Cardiac septum (tissue), 1 donor: ENCODE measurements around the gene MAP3K9. TPM values are rescaled to one million over a fixed set of nuclear protein-coding genes. Genes with fewer than 3 reads are reported as not detected.

Experiments
- DNase-seq: peaks from one replicate; pipeline ENCODE4 v3.0.0-alpha.2; 2020; ENCODE audit warnings: low spot score
- intact Hi-C: fragments of 100-400 bp; cut with DNase I; formaldehyde crosslinking; loops from one replicate; pipeline ENCODE4 v1.14.0; 2022
- total RNA-seq: library from RNA; stranded (reverse); fragmentation: NEBNext Ultra II Directional; extraction: Animal tissue kit (Norgen Biotek cat#: 25700); gene quantifications from one replicate; pipeline ENCODE4 v1.2.1, GENCODE V29; 2021
- donor health status: DM: no; HTN: no; CAD: no.

Gene MAP3K9
- total RNA-seq, 1 donor from 2014 or later: 1.5 TPM

- intact Hi-C loops: no loop called here
- DNase-seq: no peak
Observed at GRCh38 chr14:70741482-70741881, 67.8 kb downstream of the MAP3K9 start.

- intact Hi-C loops: no loop called here
- no peak for DNase-seq
Observed at GRCh38 chr14:70735043-70735442, 74.3 kb downstream of the MAP3K9 start.

GRCh38 chr14:70731447-70732239, 77.7 kb downstream of the MAP3K9 start:
- intact Hi-C loops: no loop called here
- no peak for DNase-seq

DNA sequence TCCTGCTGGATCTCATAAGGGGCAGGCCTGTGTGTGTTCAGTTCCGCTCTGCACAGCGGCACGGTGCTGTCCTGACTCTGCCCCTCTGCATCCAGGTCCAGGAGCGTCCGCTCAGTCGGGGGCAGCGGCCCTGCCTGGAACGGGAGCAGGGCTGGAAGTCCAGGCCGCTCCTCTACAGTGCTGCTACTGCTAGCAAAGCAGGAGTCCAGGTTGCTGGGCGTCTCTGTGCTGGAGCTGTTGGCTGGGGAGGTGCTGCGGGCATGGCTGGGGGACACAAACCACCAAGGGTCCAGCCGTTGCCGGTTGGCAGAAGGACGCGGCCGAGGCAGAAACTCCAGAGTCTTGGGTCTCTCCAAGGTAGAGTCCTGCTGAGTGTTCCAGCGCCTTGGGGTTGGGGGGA, 78.9 kb downstream of the MAP3K9 start:
- no peak for DNase-seq
- intact Hi-C loops: no loop called here

- DNase-seq: no peak
- intact Hi-C loops: no loop called here
Observed at GRCh38 chr14:70726651-70727375, 82.5 kb downstream of the MAP3K9 start.

GRCh38 chr14:70724944-70725343, 84.4 kb downstream of the MAP3K9 start:
- intact Hi-C loops: no loop called here
- DNase-seq: no peak

DNA sequence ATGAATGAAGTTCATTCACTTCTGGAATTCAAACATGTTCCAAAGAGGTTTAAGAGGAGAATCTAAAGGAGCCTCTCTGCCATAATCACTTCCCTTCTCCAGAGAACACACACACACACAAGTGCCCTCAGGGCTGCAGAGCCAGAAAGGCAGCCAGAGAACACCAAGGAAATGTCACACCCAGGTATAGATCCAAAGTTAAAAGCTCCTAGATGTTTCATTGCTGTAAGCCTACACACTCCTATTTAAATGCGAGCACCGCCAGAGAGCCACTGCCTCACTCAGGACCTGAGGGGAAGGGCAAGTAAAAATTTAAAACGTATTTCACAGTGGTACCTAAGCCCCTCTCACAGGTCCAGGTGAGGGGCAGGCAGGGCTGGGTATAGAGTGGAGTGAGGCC, 85.2 kb downstream of the MAP3K9 start:
- intact Hi-C loops: no loop called here
- DNase-seq: no peak

DNA sequence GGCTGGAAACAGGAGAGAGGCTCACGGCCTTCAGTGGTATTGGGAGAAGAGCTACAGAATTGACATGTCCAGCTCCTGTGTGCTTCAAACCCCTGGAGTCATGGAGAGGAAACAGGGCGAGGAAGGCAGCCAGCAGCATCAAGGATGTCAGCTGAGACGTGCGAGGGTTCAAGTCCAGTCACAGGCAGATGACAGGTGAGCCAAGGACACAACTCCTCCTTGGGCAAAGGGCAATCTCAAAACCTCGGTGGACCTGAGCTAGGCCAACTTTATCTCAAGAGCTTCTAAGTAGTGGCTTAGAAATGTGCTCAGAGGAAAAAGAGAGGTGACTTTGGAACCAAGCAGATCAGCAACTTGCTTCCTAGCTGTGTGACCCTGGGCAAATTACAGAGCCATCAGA, 86.0 kb downstream of the MAP3K9 start:
- DNase-seq: no peak
- intact Hi-C loops: no loop called here

DNA sequence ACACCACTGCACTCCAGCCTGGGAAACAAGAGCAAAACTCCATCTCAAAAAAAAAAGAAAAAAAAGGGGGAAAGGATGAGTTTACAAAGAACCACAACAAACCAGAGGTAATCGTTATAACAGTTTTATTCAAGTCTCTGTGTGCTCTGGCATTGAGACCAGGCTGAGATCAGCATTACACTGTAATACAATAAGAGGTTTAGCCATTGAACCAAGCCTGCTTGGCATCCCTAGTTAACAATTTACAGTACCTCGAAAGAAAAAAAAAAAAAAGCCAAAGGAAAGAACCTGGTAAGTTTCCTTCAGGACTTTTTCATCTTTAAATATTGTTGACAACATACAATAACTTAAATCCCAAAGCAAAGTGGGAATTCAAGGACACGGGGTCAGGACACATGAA, 86.9 kb downstream of the MAP3K9 start:
- no peak for DNase-seq
- intact Hi-C loops: no loop called here

DNA sequence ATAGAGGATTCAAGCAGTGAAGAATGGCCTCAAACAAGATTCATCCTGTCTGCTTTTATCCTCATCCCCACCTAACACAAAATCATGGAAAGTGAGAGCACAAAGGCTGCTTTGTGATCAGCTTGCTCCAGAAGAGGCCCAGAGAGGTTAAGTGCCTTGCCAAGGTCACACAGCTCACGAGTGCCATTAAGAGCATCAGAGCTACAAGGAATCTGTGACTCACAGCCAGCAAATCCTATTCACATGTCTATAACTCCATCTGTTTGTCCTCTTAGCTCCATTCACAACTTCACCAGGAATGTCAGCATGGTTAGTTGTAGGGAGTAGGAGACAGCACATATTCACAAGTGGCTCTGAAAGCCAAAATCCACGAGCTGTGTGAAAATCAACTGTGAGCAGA, 87.8 kb downstream of the MAP3K9 start:
- no peak for DNase-seq
- intact Hi-C loops: no loop called here

DNA sequence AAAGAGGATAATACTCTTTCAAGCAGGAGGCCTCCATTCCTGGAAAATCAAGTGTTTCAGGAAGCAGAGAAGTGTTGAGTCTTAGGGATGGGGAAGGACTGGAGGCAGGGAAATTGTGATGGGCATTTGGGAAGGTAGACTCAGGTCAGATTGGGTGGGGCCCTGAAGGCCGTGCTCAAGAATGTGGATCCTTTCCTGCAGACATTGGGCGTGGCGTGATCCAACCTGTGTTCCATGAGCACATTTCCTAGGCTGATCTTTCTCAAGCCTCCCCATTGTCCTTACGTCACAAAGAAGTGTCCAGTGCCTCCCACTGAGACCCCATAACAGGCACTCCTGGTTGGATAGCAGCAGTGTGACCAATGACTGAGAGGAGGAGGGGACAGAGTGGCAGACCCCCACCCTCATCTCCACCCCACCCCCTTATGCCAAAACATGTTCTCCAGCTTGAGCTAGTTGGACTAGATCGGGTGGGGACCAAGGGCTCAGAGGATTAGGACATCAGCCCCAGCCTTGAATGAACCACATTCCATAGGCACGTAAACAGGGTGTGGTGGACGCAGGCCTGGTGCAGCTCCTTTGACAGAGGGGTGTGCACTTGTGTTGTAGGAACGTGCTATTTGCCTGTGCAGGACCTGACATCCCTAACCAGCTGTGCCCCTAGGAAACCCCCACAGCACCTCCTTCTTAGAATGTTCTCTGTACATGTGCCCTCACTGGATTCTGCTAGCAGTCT, 90.8 kb downstream of the MAP3K9 start:
- intact Hi-C loops: no loop called here
- no peak for DNase-seq

- intact Hi-C loops: no loop called here
Observed at GRCh38 chr14:70716958-70717357, 92.4 kb downstream of the MAP3K9 start.

GRCh38 chr14:70716483-70716882, 92.8 kb downstream of the MAP3K9 start:
- intact Hi-C loops: no loop called here
- no peak for DNase-seq

More at GRCh38 chr14:70716958-70717357, 92.4 kb downstream of the MAP3K9 start:
- no peak for DNase-seq

DNA sequence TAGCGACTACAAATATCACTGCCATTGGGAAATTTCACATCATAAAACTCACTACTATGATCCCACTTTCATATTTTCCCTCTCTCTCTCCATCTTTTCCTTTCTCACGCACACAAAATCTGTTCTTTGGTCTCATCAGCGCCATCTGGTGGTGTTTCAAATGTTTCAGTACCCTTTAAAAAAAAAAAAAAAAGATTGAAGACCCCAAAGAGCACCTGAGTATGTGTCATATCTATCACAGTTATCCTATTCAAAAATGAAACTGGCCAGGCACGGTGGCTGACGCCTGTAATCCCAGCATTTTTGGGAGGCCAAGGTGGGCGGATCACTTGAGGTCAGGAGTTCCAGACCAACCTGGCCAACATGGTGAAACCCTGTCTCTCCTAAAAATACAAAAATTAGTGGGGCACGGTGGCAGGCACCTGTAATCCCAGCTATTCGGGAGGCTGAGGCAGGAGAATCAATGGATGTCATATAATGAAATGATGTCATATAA, 95.2 kb downstream of the MAP3K9 start:
- intact Hi-C loops: loop anchor here (5.0 kb wide), 1 partner anchor 112 kb away; the partner anchor contains the start of gene MED6
- DNase-seq: no peak

DNA sequence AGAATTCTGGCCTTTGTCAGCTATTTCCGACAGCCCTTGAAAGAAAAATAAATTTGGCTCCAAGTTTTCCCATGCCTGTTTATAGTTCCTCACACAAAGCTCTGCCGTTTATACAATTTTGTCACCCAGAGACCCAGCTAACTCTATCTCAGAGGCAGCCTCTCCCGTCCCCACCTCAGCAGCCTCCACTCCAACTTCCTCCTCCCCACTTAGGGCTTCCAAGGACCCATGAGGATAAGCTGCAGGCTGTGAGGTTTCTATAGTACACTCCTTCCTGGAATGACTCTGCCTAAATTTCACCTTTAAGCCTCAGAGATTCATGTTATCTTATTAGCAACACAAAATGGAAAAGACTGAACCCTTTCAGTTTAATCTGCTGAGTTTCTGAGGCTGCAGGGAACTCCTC, 95.8 kb downstream of the MAP3K9 start:
- intact Hi-C loops: loop anchor here (2.0 to 5.0 kb wide), 2 partner anchors 93 to 111 kb away; partner anchors contain the start of gene MED6
- DNase-seq: no peak

DNA sequence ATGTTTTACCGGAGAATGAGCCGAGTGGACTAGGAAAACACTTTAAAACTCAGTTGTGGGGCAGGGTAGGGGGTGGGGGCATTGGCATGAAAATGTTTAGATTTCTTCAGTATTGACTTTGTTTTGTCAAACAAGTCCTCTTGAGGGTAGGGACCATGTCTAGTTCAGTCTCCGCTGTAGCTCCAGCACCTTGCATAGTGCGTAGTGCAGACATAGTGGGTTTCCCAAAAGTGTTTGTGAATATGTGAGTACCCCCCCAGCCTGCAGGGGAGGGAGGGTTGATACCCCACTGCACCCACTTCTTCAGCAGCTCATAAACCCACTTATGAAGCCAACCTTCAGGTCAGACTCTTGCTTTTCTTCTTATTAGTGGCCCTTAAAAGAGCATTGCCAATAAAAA, 96.2 kb downstream of the MAP3K9 start:
- intact Hi-C loops: loop anchor here (2.0 to 5.0 kb wide), 2 partner anchors 92 to 111 kb away; partner anchors contain the start of gene MED6
- DNase-seq: no peak

DNA sequence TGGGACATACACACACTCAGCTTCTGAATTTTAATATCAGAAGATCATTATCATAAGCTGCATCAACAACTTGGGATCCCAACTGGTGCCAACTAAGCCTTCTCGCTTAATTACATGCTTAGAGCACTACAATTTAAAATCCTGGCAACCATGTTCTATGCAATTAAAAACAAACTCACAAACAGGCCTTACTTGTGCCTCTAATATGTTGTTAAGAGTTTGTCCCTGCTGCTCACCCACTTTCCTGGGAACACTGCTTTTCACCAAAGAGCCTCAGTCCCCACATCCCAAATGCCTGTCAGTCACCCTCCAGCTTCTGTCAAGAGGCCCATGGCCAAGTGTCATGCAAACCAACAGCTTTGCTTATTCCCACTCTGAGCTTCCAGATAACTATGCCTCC, 97.9 kb downstream of the MAP3K9 start:
- intact Hi-C loops: loop anchor here (5.0 kb wide), 1 partner anchor 109 kb away; the partner anchor contains the start of gene MED6
- DNase-seq: no peak

DNA sequence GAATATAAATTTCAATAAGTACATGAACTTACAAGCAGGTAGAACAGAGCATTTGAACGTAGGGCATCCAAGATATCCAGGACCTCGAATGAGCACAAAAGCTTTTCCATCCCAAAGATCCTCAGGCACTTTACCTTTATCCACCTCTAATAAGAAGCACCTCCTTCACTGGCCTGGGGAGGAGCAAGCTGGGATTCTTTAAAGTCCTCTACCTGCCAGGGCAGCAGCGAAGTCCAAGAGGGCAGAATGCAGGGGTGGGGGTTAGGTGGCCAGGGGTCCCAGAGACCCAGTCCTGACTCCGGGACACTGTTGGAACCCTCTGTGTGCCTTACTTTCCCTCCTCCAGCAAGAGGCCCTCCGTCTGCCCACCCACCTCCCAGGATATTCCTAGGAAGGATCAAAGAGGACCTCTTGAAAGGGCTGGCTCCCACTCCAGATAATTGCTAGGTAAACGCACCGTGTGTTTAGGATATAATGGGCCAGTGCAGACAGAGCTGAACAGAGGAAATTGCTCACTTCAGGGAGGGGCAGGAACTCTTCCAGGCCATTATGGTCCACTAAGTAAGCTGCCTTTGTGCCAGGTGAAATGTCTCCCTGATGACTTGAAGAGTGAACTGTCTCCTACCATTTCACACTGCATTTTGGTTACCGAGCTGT, 99.5 kb downstream of the MAP3K9 start:
- intact Hi-C loops: loop anchor here (5.0 kb wide), 1 partner anchor 108 kb away; the partner anchor contains the start of gene MED6
- DNase-seq: no peak
